GM12878 (cell line): ENCODE data around the gene ULBP2. TPM values are rescaled to one million over a fixed set of nuclear protein-coding genes. Genes with fewer than 3 reads are reported as not detected.
A peak's percentile ranks its signal among the peaks of the same experiment; 100 is the strongest.
"Not testable (repeated sequence)": the region's sequence is repeated elsewhere in the genome, so short reads cannot be mapped to it uniquely, and the experiment has no call there.

Source experiments
- ATAC-seq: fragments of 200-7000 bp; cut with Tn5 transposase; 3 replicates; pipeline ENCODE4 v1.9.1; 2020; ENCODE audit warnings: mild to moderate bottlenecking, moderate library complexity
- BruUV-seq: library from RNA; stranded (reverse); fragments of 400-500 nt; replicated peaks from 2 replicates; lab custom pipeline; 2021; lab: Mats Ljungman, UMichigan
- CTCF ChIA-PET: fragments of 300-600 bp; sonication (Branson Sonifier 250); formaldehyde crosslinking; extraction: SDS; loops from one replicate; lab custom pipeline; 2021; ENCODE audit warnings: inconsistent platforms; lab: Yijun Ruan, JAX
- POLR2A ChIA-PET: fragments of 350-600 bp; formaldehyde crosslinking; extraction: SDS; loops from one replicate; lab custom pipeline; 2021; ENCODE audit warnings: inconsistent platforms; lab: Charles Lee
- RAD21 ChIA-PET: fragments of 300-600 bp; sonication (Branson Sonifier 250); formaldehyde crosslinking; loops from one replicate; lab custom pipeline; 2023; ENCODE audit warnings: antibody characterized with exemption; ENCODE audit not compliant: unreplicated experiment; lab: Charles Lee
- SMC1A ChIA-PET: fragments of 300-600 bp; sonication (Branson Sonifier 250); formaldehyde crosslinking; loops from one replicate; lab custom pipeline; 2023; ENCODE audit not compliant: unreplicated experiment, uncharacterized antibody; lab: Charles Lee
- DNase-seq: peaks from one replicate; pipeline ENCODE4 v3.0.0-alpha.2; 2011; ENCODE audit warnings: low read depth, low spot score
- FAIRE-seq: peaks from 3 replicates; lab custom pipeline; 2011; peaks lifted over from hg19 to GRCh38; lab: Jason Lieb, UNC
- H2AFZ ChIP-seq: 2 replicates; pipeline ENCODE4 v1.6.0; 2011; ENCODE audit warnings: low read depth, low read length, control low read depth; ENCODE audit not compliant: control insufficient read depth
- H3K27ac ChIP-seq: 2 replicates; pipeline ENCODE4 v1.5.1; 2011; ENCODE audit warnings: control low read depth; ENCODE audit not compliant: control insufficient read depth, insufficient read depth
- H3K27me3 ChIP-seq, 2 experiments: replicated peaks in 1 of 2; 2 replicates each; pipeline versions ENCODE4 v1.6.0 to v1.6.1; 2011; ENCODE audit warnings: low read length in 1 of 2; ENCODE audit not compliant: control insufficient read depth in 2 of 2, insufficient read depth in 2 of 2
- H3K36me3 ChIP-seq, 2 experiments: 2 replicates each; pipeline ENCODE4 v1.5.1; 2011; ENCODE audit warnings: low read length in 1 of 2; ENCODE audit not compliant: control insufficient read depth in 2 of 2, insufficient read depth in 2 of 2
- H3K4me1 ChIP-seq: 2 replicates; pipeline ENCODE4 v1.6.1; 2011; ENCODE audit warnings: mild to moderate bottlenecking, low read length, moderate library complexity, mixed read lengths; ENCODE audit not compliant: control insufficient read depth, insufficient read depth
- H3K4me2 ChIP-seq: 2 replicates; pipeline ENCODE4 v1.6.0; 2011; ENCODE audit warnings: control low read depth; ENCODE audit not compliant: control insufficient read depth, insufficient read depth
- H3K4me3 ChIP-seq: fragments of 200-600 bp; sonication (generic); 2 replicates; pipeline ENCODE4 v1.5.1; 2016
- H3K79me2 ChIP-seq: 2 replicates; pipeline ENCODE4 v1.6.0; 2011; ENCODE audit warnings: low read length; ENCODE audit not compliant: control insufficient read depth, insufficient read depth
- H3K9ac ChIP-seq: 2 replicates; pipeline ENCODE4 v1.8.0; 2011; ENCODE audit warnings: low read length, control low read depth, mixed read lengths; ENCODE audit not compliant: control insufficient read depth, insufficient read depth
- H3K9me3 ChIP-seq: replicated peaks from 3 replicates; pipeline ENCODE4 v1.5.1; 2011; ENCODE audit warnings: mild to moderate bottlenecking, low read length; ENCODE audit not compliant: control insufficient read depth, insufficient read depth
- H4K20me1 ChIP-seq: 2 replicates; pipeline ENCODE4 v1.6.0; 2011; ENCODE audit not compliant: control insufficient read depth, insufficient read depth
- PBX3 ChIP-seq: IDR thresholded peaks from 2 replicates; pipeline ENCODE4 v1.6.1; 2011; ENCODE audit warnings: mild to moderate bottlenecking, low read depth, low read length, moderate library complexity; ENCODE audit not compliant: insufficient replicate concordance
- SUZ12 ChIP-seq: fragments of 200-600 bp; sonication (generic); IDR thresholded peaks from one replicate; pipeline ENCODE4 v1.6.1; 2018; ENCODE audit warnings: antibody characterized with exemption, mild to moderate bottlenecking; ENCODE audit not compliant: unreplicated experiment
- WGBS: methylation state at CpG from one replicate; pipeline ENCODE4 v1.1.6; 2016; ENCODE audit warnings: low lambda C conversion rate; ENCODE audit not compliant: insufficient replicate concordance, insufficient coverage; ENCODE audit errors: missing lambda C conversion rate; 5-methylcytosine and 5-hydroxymethylcytosine counted together
- in situ Hi-C: fragments of 300-500 bp; cut with MboI; formaldehyde crosslinking; loops from 9 replicates; pipeline ENCODE4 v1.14.3; 2018; ENCODE audit warnings: mixed read lengths
- intact Hi-C: fragments of 100-400 bp; cut with micrococcal nuclease; formaldehyde crosslinking; loops from one replicate; pipeline ENCODE4 v1.14.2; 2022; ENCODE audit not compliant: unreplicated experiment
- polyA plus RNA-seq, 11 experiments: library from polyadenylated mRNA; depleted of rRNA in 4 of 11; unstranded in 6 of 11; stranded (reverse) in 5 of 11; fragments of >200 nt; fragmentation: Nextera tagmentation in 4 of 11; fragmentation: Illumina TruSeq in 1 of 11; extraction: Ambion mirVana in 4 of 11; extraction: Trizol in 1 of 11; gene quantifications; 1 replicate in 1 of 11; 2 replicates in 10 of 11; pipeline versions ENCODE4 v1.2.1 to v1.2.3, GENCODE V29; 2011 to 2016; ENCODE audit warnings: inconsistent platforms in 2 of 11, missing spikeins in 2 of 11, low read depth in 1 of 11
- total RNA-seq, 4 experiments: library from RNA; depleted of rRNA in 3 of 4; stranded (reverse); fragments of >200 nt in 3 of 4; fragmentation: Illumina TruSeq in 1 of 4; extraction: Trizol in 1 of 4; gene quantifications; 2 replicates each; pipeline versions ENCODE4 v1.2.1 to v1.2.3, GENCODE V29; 2013 to 2021

The ULBP2 gene
- total and polyA plus RNA-seq, 10 of the 15 experiments (the other 5 are each of a cell fraction or from before 2014, with no cell fraction given) = 0.16 to 2.5 (median 0.22) TPM; not detected in 3

DNA sequence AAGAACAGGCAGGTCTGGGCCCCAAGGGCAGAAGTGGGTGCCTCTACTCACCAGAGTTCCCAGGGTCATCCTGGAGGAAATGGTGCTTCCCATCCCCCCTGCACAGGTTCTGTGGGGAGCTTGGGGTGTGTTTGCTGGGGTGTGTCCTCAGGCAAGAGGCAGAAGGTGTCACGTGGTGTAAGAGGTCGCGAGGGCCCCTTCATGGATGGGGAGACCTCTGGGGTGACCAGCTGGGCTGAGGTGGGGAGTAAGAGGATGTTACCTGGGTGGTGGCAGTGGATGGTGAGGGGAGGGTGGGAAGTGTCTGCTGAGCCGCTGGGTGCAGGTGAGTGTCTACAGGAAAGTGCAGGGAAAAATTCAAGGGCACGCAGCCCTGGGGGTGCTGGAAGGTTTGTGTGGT, 19.7 kb upstream of the ULBP2 start:
- DNase-seq, H4K20me1 ChIP-seq, SMC1A ChIA-PET, H3K79me2 ChIP-seq, H3K9me3 ChIP-seq, FAIRE-seq, H3K4me2 ChIP-seq, H3K27ac ChIP-seq, POLR2A ChIA-PET, BruUV-seq, RAD21 ChIA-PET, CTCF ChIA-PET, ATAC-seq, H3K9ac ChIP-seq, H2AFZ ChIP-seq, H3K4me1 ChIP-seq, in situ Hi-C loops, H3K36me3 ChIP-seq, intact Hi-C loops, H3K4me3 ChIP-seq: not testable (repeated sequence)
- H3K27me3 ChIP-seq = peaks cover 5 to 17% of the 10 kb centered on the region in 2 experiments
- WGBS = 74% methylated on average over 5 of the region's 5 CpGs

GRCh38 chr6:149922642-149923326, 19.0 kb upstream of the ULBP2 start, which contains the start of gene RAET1G:
Gene RAET1G, minus strand, starts transcription at chr6:149923121. Its CDS starts 111 bp downstream, at chr6:149923010.
- intact Hi-C loops = no loop called here
- H2AFZ ChIP-seq = no peak within 1 kb of the TSS
- ChIA-PET RAD21 (no interaction called here), SMC1A (no interaction called here), POLR2A (no interaction called here), CTCF (no interaction called here)
- H3K79me2 ChIP-seq = no peaks in the 10 kb centered on the region
- H3K4me3 ChIP-seq = no peak within 1 kb of the TSS
- FAIRE-seq (no peak), DNase-seq (no peak), ATAC-seq (peak; percentile 46; the same call in 2 of the 3 replicates)
- no peaks in the 10 kb centered on the region for H3K4me1 ChIP-seq
- H3K9me3 ChIP-seq = no peaks in the 10 kb centered on the region; the same call in 2 of the 3 replicates
- H3K4me2 ChIP-seq = peak within 1 kb of the TSS; percentile 42; the same call in 1 of the 2 replicates
- H3K36me3 ChIP-seq = no peaks in the 10 kb centered on the region
- BruUV-seq = no TSS peak
- no peak within 1 kb of the TSS for H3K27ac ChIP-seq
- no peaks in the 10 kb centered on the region; the same call in 1 of the 2 replicates for H4K20me1 ChIP-seq
- WGBS = 37% methylated on average over 37 of the region's 40 CpGs
- H3K27me3 ChIP-seq = peaks cover 5 to 17% of the 10 kb centered on the region in 2 experiments
- no peak within 1 kb of the TSS for H3K9ac ChIP-seq
- TF ChIP-seq SUZ12 (peak; percentile 82), PBX3 (no peak)
- in situ Hi-C loops = no loop called here
